Neural cell (in vitro differentiated cells): ENCODE data around the gene LRR1. TPM values are rescaled to one million over a fixed set of nuclear protein-coding genes. Genes with fewer than 3 reads are reported as not detected.

Source experiments
- H2AFZ ChIP-seq: fragments of 200-600, 300-800 bp; sonication (generic), shearing (Covaris generic); 2 replicates; pipeline ENCODE4 v1.6.0; 2014; ENCODE audit warnings: low read depth, mild to moderate bottlenecking, antibody characterized with exemption, low read length, moderate library complexity
- H3F3A ChIP-seq: fragments of 200-600 bp; shearing (Covaris generic); 2 replicates; pipeline ENCODE4 v1.6.1; 2016; ENCODE audit warnings: mild to moderate bottlenecking, moderate library complexity, mixed read lengths, antibody characterized with exemption, low read length; ENCODE audit not compliant: insufficient read depth, poor library complexity, severe bottlenecking
- H3K27ac ChIP-seq: fragments of 200-600, 300-800 bp; sonication (generic), shearing (Covaris generic); 2 replicates; pipeline ENCODE4 v1.5.1; 2014; ENCODE audit warnings: mild to moderate bottlenecking, low read length, moderate library complexity
- H3K27me3 ChIP-seq: fragments of 300-800, 200-600 bp; sonication (generic), shearing (Covaris generic); 2 replicates; pipeline ENCODE4 v1.6.0; 2014; ENCODE audit warnings: mild to moderate bottlenecking, low read depth, low read length, moderate library complexity; ENCODE audit not compliant: insufficient read depth
- H3K36me3 ChIP-seq: fragments of 300-800, 200-600 bp; sonication (generic), shearing (Covaris generic); 2 replicates; pipeline ENCODE4 v1.5.1; 2014; ENCODE audit warnings: mild to moderate bottlenecking, antibody characterized with exemption, low read length, moderate library complexity; ENCODE audit not compliant: insufficient read depth
- H3K4me2 ChIP-seq: fragments of 300-800, 200-600 bp; sonication (generic), shearing (Covaris generic); 2 replicates; pipeline ENCODE4 v1.6.0; 2014; ENCODE audit warnings: mild to moderate bottlenecking, low read length
- H3K4me3 ChIP-seq: fragments of 300-800, 200-600 bp; sonication (generic), shearing (Covaris generic); 2 replicates; pipeline ENCODE4 v1.5.1; 2014; ENCODE audit warnings: mild to moderate bottlenecking, low read length, moderate library complexity
- H3K79me2 ChIP-seq: fragments of 200-600 bp; shearing (Covaris generic); replicated peaks from 2 replicates; pipeline ENCODE4 v1.6.0; 2014; ENCODE audit warnings: mild to moderate bottlenecking, low read length, moderate library complexity; ENCODE audit not compliant: insufficient read depth
- H3K9ac ChIP-seq: fragments of 300-800, 200-600 bp; sonication (generic), shearing (Covaris generic); 2 replicates; pipeline ENCODE4 v1.6.1; 2016; ENCODE audit warnings: mild to moderate bottlenecking, low read length, mixed read lengths
- H3K9me2 ChIP-seq: fragments of 200-600 bp; shearing (Covaris generic); 2 replicates; pipeline ENCODE4 v1.6.1; 2016; ENCODE audit warnings: mild to moderate bottlenecking, low read length, mixed read lengths; ENCODE audit not compliant: insufficient read depth
- H3K9me3 ChIP-seq: fragments of 200-600, 300-800 bp; sonication (generic), shearing (Covaris generic); 2 replicates; pipeline ENCODE4 v1.6.1; 2016; ENCODE audit warnings: mild to moderate bottlenecking, mixed run types, low read length, moderate library complexity, mixed read lengths
- H4K20me1 ChIP-seq: fragments of 200-600 bp; shearing (Covaris generic); 2 replicates; pipeline ENCODE4 v1.6.1; 2016; ENCODE audit warnings: mild to moderate bottlenecking, mixed run types; ENCODE audit not compliant: insufficient read depth
- CTCF ChIP-seq: fragments of 450-650 bp; IDR thresholded peaks from 2 replicates; pipeline ENCODE4 v1.5.1; 2014; ENCODE audit warnings: antibody characterized with exemption, mild to moderate bottlenecking, moderate library complexity; ENCODE audit not compliant: poor library complexity, severe bottlenecking
- EP300 ChIP-seq: fragments of 450-650 bp; conservative IDR thresholded peaks from 2 replicates; pipeline ENCODE4 v1.6.1; 2014; ENCODE audit warnings: antibody characterized with exemption, mild to moderate bottlenecking, moderate library complexity; ENCODE audit not compliant: poor library complexity, severe bottlenecking
- EZH2 ChIP-seq: fragments of 200-600, 300-800 bp; shearing (Covaris generic), sonication (generic); IDR thresholded peaks from 2 replicates; pipeline ENCODE4 v1.6.1; 2014; ENCODE audit warnings: antibody characterized with exemption, low read length, borderline replicate concordance, mild to moderate bottlenecking; ENCODE audit not compliant: insufficient read depth, poor library complexity, severe bottlenecking
- MXI1 ChIP-seq: fragments of 450-650 bp; conservative IDR thresholded peaks from 2 replicates; pipeline ENCODE4 v1.6.1; 2014; ENCODE audit warnings: antibody characterized with exemption, mild to moderate bottlenecking; ENCODE audit not compliant: poor library complexity, severe bottlenecking
- POLR2AphosphoS5 ChIP-seq: IDR thresholded peaks from 2 replicates; pipeline ENCODE4 v1.6.1; 2012
- RAD21 ChIP-seq: fragments of 450-650 bp; conservative IDR thresholded peaks from 2 replicates; pipeline ENCODE4 v1.6.1; 2014; ENCODE audit warnings: antibody characterized with exemption, mild to moderate bottlenecking, moderate library complexity
- REST ChIP-seq: IDR thresholded peaks from 2 replicates; pipeline ENCODE4 v1.6.1; 2012; ENCODE audit warnings: borderline replicate concordance
- SMC3 ChIP-seq: fragments of 450-650 bp; conservative IDR thresholded peaks from 2 replicates; pipeline ENCODE4 v1.6.1; 2014; ENCODE audit warnings: antibody characterized with exemption, mild to moderate bottlenecking, moderate library complexity; ENCODE audit not compliant: poor library complexity
- TAF1 ChIP-seq: IDR thresholded peaks from 2 replicates; pipeline ENCODE4 v1.6.1; 2012; ENCODE audit warnings: low read depth
- polyA plus RNA-seq: library from polyadenylated mRNA; depleted of rRNA; stranded (reverse); fragments of >200 nt; gene quantifications from 2 replicates; pipeline ENCODE4 v1.2.3, GENCODE V29; 2014

LRR1 gene
- polyA plus RNA-seq, 1 donor from 2014 or later = 4.4 TPM

- H3K27ac ChIP-seq = no peak overlapping the region
- H3F3A ChIP-seq = no peaks in the 10 kb centered on the region
- no peaks in the 10 kb centered on the region for H3K27me3 ChIP-seq
- H3K4me3 ChIP-seq = no peak overlapping the region
- no peaks in the 10 kb centered on the region for H3K79me2 ChIP-seq
- no peaks in the 10 kb centered on the region for H3K36me3 ChIP-seq
- H3K9ac ChIP-seq = no peak overlapping the region
- no peak for TF ChIP-seq SMC3
- no peak overlapping the region for H2AFZ ChIP-seq
- no peaks in the 10 kb centered on the region for H3K9me2 ChIP-seq
- no peak overlapping the region for H3K4me2 ChIP-seq
- H4K20me1 ChIP-seq = no peaks in the 10 kb centered on the region
- H3K9me3 ChIP-seq = no peaks in the 10 kb centered on the region
Measured at GRCh38 chr14:49569281-49569680, 29.5 kb upstream of the LRR1 start.

GRCh38 chr14:49574038-49574437 is 24.7 kb upstream of the LRR1 start:
- H3K27ac ChIP-seq = no peak overlapping the region
- no peak overlapping the region for H3K4me3 ChIP-seq
- no peaks in the 10 kb centered on the region for H4K20me1 ChIP-seq
- H3F3A ChIP-seq = no peaks in the 10 kb centered on the region
- no peak overlapping the region for H2AFZ ChIP-seq
- H3K9me2 ChIP-seq = no peaks in the 10 kb centered on the region
- H3K27me3 ChIP-seq = no peaks in the 10 kb centered on the region
- H3K4me2 ChIP-seq = no peak overlapping the region
- H3K9ac ChIP-seq = no peak overlapping the region
- H3K79me2 ChIP-seq = peaks cover 3% of the 10 kb centered on the region
- TF ChIP-seq CTCF (no peak), REST (no peak), EZH2 (no peak)
- no peaks in the 10 kb centered on the region for H3K9me3 ChIP-seq
- H3K36me3 ChIP-seq = no peaks in the 10 kb centered on the region

GRCh38 chr14:49578141-49578540 is 20.6 kb upstream of the LRR1 start:
- Histone ChIP-seq H3K27me3 (no peaks in the 10 kb centered on the region), H3F3A (no peaks in the 10 kb centered on the region), H3K4me3 (no peak overlapping the region), H4K20me1 (no peaks in the 10 kb centered on the region), H2AFZ (no peak overlapping the region), H3K4me2 (no peak overlapping the region), H3K36me3 (no peaks in the 10 kb centered on the region), H3K9ac (no peak overlapping the region), H3K79me2 (peaks cover 28% of the 10 kb centered on the region), H3K27ac (no peak overlapping the region), H3K9me2 (no peaks in the 10 kb centered on the region), H3K9me3 (no peaks in the 10 kb centered on the region)
- TF ChIP-seq REST = no peak
- TF ChIP-seq EP300 = no peak
- no peak for TF ChIP-seq EZH2
- TF ChIP-seq TAF1 = no peak
- TF ChIP-seq SMC3 = no peak
- no peak for TF ChIP-seq RAD21
- TF ChIP-seq MXI1 = no peak
- TF ChIP-seq CTCF = no peak
- TF ChIP-seq POLR2AphosphoS5 = no peak
